LNCaP clone FGC (cell line): ENCODE data around the gene MAIP1.

ENCODE experiments used
- DNase-seq: peaks from one replicate; pipeline ENCODE4 v3.0.0-alpha.2; 2011; ENCODE audit warnings: low read depth
- H3K4me3 ChIP-seq: 2 replicates; pipeline ENCODE4 v1.5.1; 2011; ENCODE audit warnings: mild to moderate bottlenecking, low read depth, low read length, control low read depth
- CTCF ChIP-seq: IDR thresholded peaks from 2 replicates; pipeline ENCODE4 v1.5.1; 2012; ENCODE audit warnings: mild to moderate bottlenecking; ENCODE audit not compliant: control insufficient read depth, insufficient read depth; ENCODE audit errors: extremely low read depth

The MAIP1 gene

GRCh38 chr2:199994371-199994770 lies 39.0 kb downstream of the MAIP1 start:
- no peak for DNase-seq
- TF ChIP-seq CTCF, result no peak
- no peak overlapping the region for H3K4me3 ChIP-seq

- DNase-seq, result no peak
- no peak for TF ChIP-seq CTCF
- H3K4me3 ChIP-seq, result no peak overlapping the region
Observed at GRCh38 chr2:199994896-199995295, 39.5 kb downstream of the MAIP1 start.

- DNase-seq, result no peak
- no peak for TF ChIP-seq CTCF
- no peak overlapping the region for H3K4me3 ChIP-seq
Observed at GRCh38 chr2:199997296-199997695, 41.9 kb downstream of the MAIP1 start.

- no peak for DNase-seq
- no peak overlapping the region for H3K4me3 ChIP-seq
- TF ChIP-seq CTCF, result no peak
Observed at GRCh38 chr2:199999166-199999565, 43.8 kb downstream of the MAIP1 start.

- DNase-seq, result no peak
- TF ChIP-seq CTCF, result no peak
- H3K4me3 ChIP-seq, result no peak overlapping the region
Observed at GRCh38 chr2:200000444-200001163, 45.2 kb downstream of the MAIP1 start.

- no peak overlapping the region for H3K4me3 ChIP-seq
- no peak for TF ChIP-seq CTCF
- DNase-seq, result no peak
Observed at GRCh38 chr2:200003444-200003843, 48.1 kb downstream of the MAIP1 start.

GRCh38 chr2:200005675-200006074 lies 50.3 kb downstream of the MAIP1 start:
- no peak for TF ChIP-seq CTCF

More at GRCh38 chr2:200005675-200006074, 50.3 kb downstream of the MAIP1 start:
- no peak for DNase-seq
- no peak overlapping the region for H3K4me3 ChIP-seq
